Measurements from ENCODE around the gene CREB3.
A peak's percentile ranks its signal among the peaks of the same experiment; 100 is the strongest.

CREB3 gene

DNA sequence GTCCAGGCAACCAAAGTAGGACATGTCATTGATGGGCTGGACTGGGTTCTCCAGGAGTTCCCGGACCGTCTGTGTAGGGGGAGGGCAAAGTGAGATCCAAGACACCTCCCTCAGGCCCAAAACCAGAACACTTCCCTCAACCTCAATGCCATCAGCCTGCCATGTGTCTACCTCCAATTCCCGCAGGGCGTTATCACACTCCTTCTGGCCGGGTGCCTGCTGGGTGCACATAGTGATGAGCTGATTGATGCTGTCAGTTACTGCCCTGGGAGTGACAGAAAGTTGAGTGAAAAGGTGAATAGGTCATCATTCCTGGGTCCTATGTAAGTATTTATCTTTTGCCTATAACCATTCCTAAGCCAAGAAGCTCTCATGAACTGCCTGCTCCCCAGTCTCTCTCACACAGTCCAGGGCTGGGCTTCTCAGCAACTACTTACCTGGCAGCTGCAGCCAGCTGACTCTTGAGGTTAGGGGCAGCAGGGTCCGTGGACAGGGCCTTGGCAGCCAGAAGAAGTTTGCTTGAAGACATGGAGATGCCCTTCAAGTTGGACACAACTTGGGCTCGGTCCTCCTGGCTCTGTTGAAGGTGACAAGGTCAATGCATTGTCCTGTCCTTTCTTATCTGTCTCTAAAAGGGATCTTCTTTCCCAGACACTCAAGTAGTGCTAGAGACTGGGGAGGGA is 21.5 kb upstream of the CREB3 start:
- TF ChIP-seq, protein P1, sequence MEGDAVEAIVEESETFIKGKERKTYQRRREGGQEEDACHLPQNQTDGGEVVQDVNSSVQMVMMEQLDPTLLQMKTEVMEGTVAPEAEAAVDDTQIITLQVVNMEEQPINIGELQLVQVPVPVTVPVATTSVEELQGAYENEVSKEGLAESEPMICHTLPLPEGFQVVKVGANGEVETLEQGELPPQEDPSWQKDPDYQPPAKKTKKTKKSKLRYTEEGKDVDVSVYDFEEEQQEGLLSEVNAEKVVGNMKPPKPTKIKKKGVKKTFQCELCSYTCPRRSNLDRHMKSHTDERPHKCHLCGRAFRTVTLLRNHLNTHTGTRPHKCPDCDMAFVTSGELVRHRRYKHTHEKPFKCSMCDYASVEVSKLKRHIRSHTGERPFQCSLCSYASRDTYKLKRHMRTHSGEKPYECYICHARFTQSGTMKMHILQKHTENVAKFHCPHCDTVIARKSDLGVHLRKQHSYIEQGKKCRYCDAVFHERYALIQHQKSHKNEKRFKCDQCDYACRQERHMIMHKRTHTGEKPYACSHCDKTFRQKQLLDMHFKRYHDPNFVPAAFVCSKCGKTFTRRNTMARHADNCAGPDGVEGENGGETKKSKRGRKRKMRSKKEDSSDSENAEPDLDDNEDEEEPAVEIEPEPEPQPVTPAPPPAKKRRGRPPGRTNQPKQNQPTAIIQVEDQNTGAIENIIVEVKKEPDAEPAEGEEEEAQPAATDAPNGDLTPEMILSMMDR (IDR thresholded peaks at IDR 0.05), result no peak

DNA sequence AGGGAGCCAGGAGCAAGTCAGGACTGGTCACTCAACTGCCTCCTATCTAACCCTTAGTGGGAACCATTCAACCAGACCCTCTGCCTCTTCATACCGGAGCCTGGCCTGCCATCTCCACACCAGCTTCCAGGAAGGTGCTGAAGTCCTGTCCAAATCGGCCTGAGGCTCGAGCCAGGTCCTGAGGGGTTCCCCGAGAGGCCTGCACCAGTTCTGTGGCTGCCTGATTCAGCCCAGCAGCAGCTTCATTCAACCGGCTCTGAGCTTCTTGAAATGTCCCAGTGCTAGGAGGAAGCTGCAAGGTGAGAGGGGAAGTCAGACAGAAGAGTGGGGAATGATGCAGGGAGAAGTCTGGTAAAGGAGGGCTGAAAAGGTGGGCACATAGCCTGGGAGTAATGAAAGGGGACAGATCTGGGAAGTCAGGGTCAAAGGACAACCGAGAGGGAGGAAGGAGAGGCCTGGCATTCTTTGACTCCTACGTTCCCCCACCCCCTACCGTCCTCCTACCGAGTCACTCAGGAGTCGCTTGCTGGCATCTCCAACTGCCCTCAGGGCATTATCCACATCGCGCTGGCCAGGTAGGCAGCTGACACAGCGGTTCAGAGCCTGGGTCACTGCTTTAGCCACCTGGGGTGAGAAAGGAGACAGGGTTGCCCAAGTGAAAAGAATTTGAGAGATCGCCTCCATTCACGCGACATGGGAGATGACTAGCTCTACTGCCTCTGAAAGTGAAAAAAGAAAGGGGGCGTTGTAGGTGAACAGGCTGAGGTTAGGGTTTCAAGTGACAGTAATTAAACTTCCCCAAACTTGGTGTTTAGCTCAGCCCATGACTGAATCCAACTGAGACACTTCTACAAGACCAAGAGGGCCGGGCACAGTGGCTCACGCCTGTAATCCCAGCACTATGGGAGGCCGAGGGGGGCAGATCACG is 20.7 kb upstream of the CREB3 start:
- peaks cover 95 to 100% (median 97%) of the 10 kb centered on the region in 3 donors for H3K36me3 ChIP-seq
- peak overlapping the region; percentile 45 for H3K27ac ChIP-seq
- H3K27me3 ChIP-seq, result no peaks in the 10 kb centered on the region
- TF ChIP-seq, protein P1 (IDR thresholded peaks at IDR 0.05), result no peak
- H3K4me3 ChIP-seq, result no peak overlapping the region
- intact Hi-C loops (cut with DNase I; ENCODE audit: low total_unique reads), result no loop called here
- H3K9me3 ChIP-seq, result no peaks in the 10 kb centered on the region
- peaks cover 0 to 11% (median 3%) of the 10 kb centered on the region in 4 donors for H3K4me1 ChIP-seq
- DNase-seq, result no peak

More for the DNA sequence above, 21.5 kb upstream of the CREB3 start:
- Histone ChIP-seq H3K27ac (peak overlapping the region; percentile 45), H3K4me3 (no peak overlapping the region), H3K4me1 (peaks cover 0 to 11% (median 0%) of the 10 kb centered on the region in 4 donors), H3K27me3 (no peaks in the 10 kb centered on the region), H3K36me3 (peaks cover 95 to 100% (median 97%) of the 10 kb centered on the region in 3 donors), H3K9me3 (no peaks in the 10 kb centered on the region)
- intact Hi-C loops (cut with DNase I; ENCODE audit: low total_unique reads), result no loop called here
- DNase-seq, result no peak

DNA sequence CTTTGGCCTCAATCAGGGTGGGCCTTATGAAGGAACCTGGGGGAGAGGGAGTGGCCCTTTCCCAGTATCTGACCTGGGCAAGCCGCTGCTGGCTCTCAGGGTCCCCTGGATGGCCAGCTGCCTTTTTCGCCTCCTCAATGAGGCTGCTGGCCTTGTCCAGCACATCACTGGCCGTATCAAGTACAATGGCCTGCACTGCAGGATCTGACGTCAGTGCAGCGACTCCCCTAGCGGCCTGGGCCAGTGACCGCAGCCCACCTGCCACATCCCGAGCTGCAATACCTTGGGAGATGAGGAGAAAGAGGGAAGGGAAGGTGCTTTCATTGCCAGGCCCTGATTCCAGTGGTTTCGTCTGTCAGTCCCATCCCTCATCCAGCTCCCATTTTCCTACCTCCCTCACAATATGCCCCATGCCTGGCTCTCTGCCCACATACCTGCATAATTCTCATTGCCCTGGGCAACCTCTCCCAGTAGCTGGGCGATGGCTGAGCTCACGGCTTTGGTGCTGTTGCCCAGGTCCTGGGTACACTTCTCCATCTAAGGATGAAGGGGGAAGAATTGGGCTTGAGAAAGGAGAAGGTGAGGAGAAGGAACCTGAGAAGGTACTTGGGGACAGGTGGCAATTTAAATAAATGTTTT is 19.6 kb upstream of the CREB3 start:
- Histone ChIP-seq H3K36me3 (peaks cover 95 to 100% (median 97%) of the 10 kb centered on the region in 3 donors), H3K27me3 (no peaks in the 10 kb centered on the region), H3K4me3 (no peak overlapping the region), H3K27ac (peak overlapping the region; percentile 31 to 45), H3K9me3 (no peaks in the 10 kb centered on the region), H3K4me1 (peaks cover 0 to 11% (median 3%) of the 10 kb centered on the region in 4 donors)
- intact Hi-C loops (cut with DNase I; ENCODE audit: low total_unique reads), result no loop called here
- no peak for DNase-seq
- TF ChIP-seq, protein P1 (IDR thresholded peaks at IDR 0.05), result no peak

DNA sequence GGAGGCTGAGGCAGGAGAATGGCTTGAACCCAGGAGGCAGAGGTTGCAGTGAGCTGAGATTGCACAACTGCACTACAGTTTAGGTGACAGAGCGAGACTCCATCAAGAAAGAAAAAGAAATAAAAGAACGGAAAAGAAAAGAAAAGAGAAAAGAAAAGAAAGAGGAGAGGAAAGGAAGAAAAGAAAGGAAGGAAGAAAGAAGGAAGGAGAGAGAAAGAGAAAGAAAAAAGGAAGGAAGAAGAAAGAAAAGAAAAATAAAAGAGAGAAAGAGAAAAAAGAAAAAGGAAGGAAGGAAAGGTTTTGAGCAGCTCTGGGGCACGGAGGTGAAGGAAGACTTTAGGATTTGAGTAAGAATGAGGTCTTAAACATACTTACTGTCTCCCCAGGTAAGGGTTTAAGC is 18.9 kb upstream of the CREB3 start:
- no peaks in the 10 kb centered on the region for H3K27me3 ChIP-seq
- TF ChIP-seq, protein P1 (IDR thresholded peaks at IDR 0.05), result no peak
- intact Hi-C loops (cut with DNase I; ENCODE audit: low total_unique reads), result no loop called here
- no peak overlapping the region for H3K4me3 ChIP-seq
- peak overlapping the region; percentile 60 to 66 for H3K27ac ChIP-seq
- H3K4me1 ChIP-seq, result peaks cover 0 to 11% (median 3%) of the 10 kb centered on the region in 4 donors
- H3K9me3 ChIP-seq, result no peaks in the 10 kb centered on the region
- no peak for DNase-seq
- peaks cover 95 to 100% (median 97%) of the 10 kb centered on the region in 3 donors for H3K36me3 ChIP-seq

DNA sequence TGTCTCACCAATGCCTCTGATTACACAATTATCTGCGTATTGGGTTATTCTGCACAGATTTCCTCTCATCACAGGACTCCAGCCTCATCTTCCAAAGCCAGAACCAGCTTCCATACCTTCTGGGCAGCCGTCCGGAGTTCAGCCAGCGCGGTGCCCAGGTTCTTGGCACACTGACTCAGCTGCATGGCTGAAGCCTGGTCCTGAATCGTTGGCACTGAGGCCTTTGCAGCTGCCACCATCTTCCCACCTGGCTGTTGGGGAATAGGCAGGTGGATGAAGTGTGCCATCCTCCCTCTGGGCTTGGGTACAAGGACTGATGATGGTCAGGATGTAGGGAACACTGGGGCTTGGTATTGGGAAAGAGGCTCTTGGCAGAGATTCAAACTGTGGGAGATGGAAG is 18.3 kb upstream of the CREB3 start:
- H3K9me3 ChIP-seq, result no peaks in the 10 kb centered on the region
- TF ChIP-seq, protein P1 (IDR thresholded peaks at IDR 0.05), result no peak
- H3K4me1 ChIP-seq, result peaks cover 0 to 11% (median 3%) of the 10 kb centered on the region in 4 donors
- H3K4me3 ChIP-seq, result no peak overlapping the region
- H3K27me3 ChIP-seq, result no peaks in the 10 kb centered on the region
- peaks cover 95 to 100% (median 97%) of the 10 kb centered on the region in 3 donors for H3K36me3 ChIP-seq
- DNase-seq, result no peak
- intact Hi-C loops (cut with DNase I; ENCODE audit: low total_unique reads), result no loop called here
- peak overlapping the region; percentile 60 to 66 for H3K27ac ChIP-seq

Data from tibial artery (tissue), 4 donors.